HEK293 (cell line): ENCODE data around the gene IFNAR1.

Source experiments
- IKZF3 ChIP-seq: fragments of 450-650 bp; IDR thresholded peaks from 2 replicates; pipeline ENCODE4 v1.5.0; 2018; ENCODE audit warnings: missing biosample characterization, mild to moderate bottlenecking, missing genetic modification characterization, moderate library complexity
- OSR2 ChIP-seq: fragments of 450-650 bp; formaldehyde crosslinking; IDR thresholded peaks from 2 replicates; pipeline ENCODE4 v1.5.1; 2016; ENCODE audit warnings: missing biosample characterization, missing genetic modification characterization
- REPIN1 ChIP-seq: fragments of 450-650 bp; formaldehyde crosslinking; IDR thresholded peaks from 2 replicates; pipeline ENCODE4 v1.5.1; 2017; ENCODE audit warnings: missing biosample characterization, missing genetic modification characterization, low read depth
- SCRT2 ChIP-seq: fragments of 450-650 bp; formaldehyde crosslinking; IDR thresholded peaks from 2 replicates; pipeline ENCODE4 v1.5.1; 2016; ENCODE audit warnings: missing biosample characterization, missing genetic modification characterization
- TRIM28 ChIP-seq: IDR thresholded peaks from 2 replicates; pipeline ENCODE4 v1.6.1; 2011; ENCODE audit warnings: low read length, control low read depth, borderline replicate concordance
- ZBTB17 ChIP-seq: fragments of 450-650 bp; formaldehyde crosslinking; IDR thresholded peaks from 2 replicates; pipeline ENCODE4 v1.5.1; 2016; ENCODE audit warnings: missing biosample characterization, missing genetic modification characterization
- ZBTB20 ChIP-seq: fragments of 450-650 bp; formaldehyde crosslinking; IDR thresholded peaks from 2 replicates; pipeline ENCODE4 v1.5.1; 2016; ENCODE audit warnings: missing biosample characterization, missing genetic modification characterization
- ZBTB44 ChIP-seq: fragments of 450-650 bp; IDR thresholded peaks from 2 replicates; pipeline ENCODE4 v1.5.1; 2018; ENCODE audit warnings: missing biosample characterization, mild to moderate bottlenecking, missing genetic modification characterization
- ZFP3 ChIP-seq: fragments of 450-650 bp; formaldehyde crosslinking; IDR thresholded peaks from 2 replicates; pipeline ENCODE4 v1.5.1; 2016; ENCODE audit warnings: low read depth, missing biosample characterization, missing genetic modification characterization
- ZNF169 ChIP-seq: fragments of 450-650 bp; formaldehyde crosslinking; IDR thresholded peaks from 2 replicates; pipeline ENCODE4 v1.5.1; 2016; ENCODE audit warnings: missing biosample characterization, missing genetic modification characterization
- ZNF2 ChIP-seq: fragments of 450-650 bp; formaldehyde crosslinking; IDR thresholded peaks from 2 replicates; pipeline ENCODE4 v1.5.1; 2016; ENCODE audit warnings: missing biosample characterization, missing genetic modification characterization
- ZNF211 ChIP-seq: fragments of 450-650 bp; formaldehyde crosslinking; IDR thresholded peaks from 2 replicates; pipeline ENCODE4 v1.5.1; 2016; ENCODE audit warnings: low read depth, missing biosample characterization, missing genetic modification characterization
- ZNF23 ChIP-seq: fragments of 450-650 bp; formaldehyde crosslinking; IDR thresholded peaks from 2 replicates; pipeline ENCODE4 v1.5.1; 2016; ENCODE audit warnings: missing biosample characterization, missing genetic modification characterization, borderline replicate concordance
- ZNF561 ChIP-seq: fragments of 450-650 bp; IDR thresholded peaks from 2 replicates; pipeline ENCODE4 v1.5.1; 2018; ENCODE audit warnings: missing biosample characterization, missing genetic modification characterization, borderline replicate concordance
- ZNF610 ChIP-seq: fragments of 450-650 bp; formaldehyde crosslinking; IDR thresholded peaks from 2 replicates; pipeline ENCODE4 v1.5.1; 2016; ENCODE audit warnings: missing biosample characterization, missing genetic modification characterization, borderline replicate concordance
- ZNF639 ChIP-seq: fragments of 450-650 bp; formaldehyde crosslinking; IDR thresholded peaks from 2 replicates; pipeline ENCODE4 v1.5.1; 2016; ENCODE audit warnings: missing biosample characterization, missing genetic modification characterization
- ZNF654 ChIP-seq: fragments of 450-650 bp; formaldehyde crosslinking; IDR thresholded peaks from 2 replicates; pipeline ENCODE4 v1.5.1; 2016; ENCODE audit warnings: low read depth, missing biosample characterization, missing genetic modification characterization
- ZNF660 ChIP-seq: fragments of 450-650 bp; IDR thresholded peaks from 2 replicates; pipeline ENCODE4 v1.5.1; 2018; ENCODE audit warnings: missing biosample characterization, mild to moderate bottlenecking, missing genetic modification characterization
- ZNF664 ChIP-seq: fragments of 450-650 bp; formaldehyde crosslinking; IDR thresholded peaks from 2 replicates; pipeline ENCODE4 v1.5.1; 2016; ENCODE audit warnings: missing biosample characterization, missing genetic modification characterization
- ZNF670 ChIP-seq: fragments of 450-650 bp; formaldehyde crosslinking; IDR thresholded peaks from 2 replicates; pipeline ENCODE4 v1.5.1; 2016; ENCODE audit warnings: missing biosample characterization, missing genetic modification characterization, low read depth
- ZNF843 ChIP-seq: fragments of 450-650 bp; formaldehyde crosslinking; IDR thresholded peaks from 2 replicates; pipeline ENCODE4 v1.5.1; 2016; ENCODE audit warnings: missing biosample characterization, missing genetic modification characterization
- ZSCAN30 ChIP-seq: fragments of 450-650 bp; IDR thresholded peaks from 2 replicates; pipeline ENCODE4 v1.5.1; 2018; ENCODE audit warnings: missing biosample characterization, mild to moderate bottlenecking, missing genetic modification characterization, moderate library complexity
- TF ChIP-seq, protein P1 (sequence below): fragments of 450-650 bp; formaldehyde crosslinking; conservative IDR thresholded peaks from 2 replicates; pipeline ENCODE4 v1.5.1; 2016; ENCODE audit warnings: low read depth, missing biosample characterization, missing genetic modification characterization
- TF ChIP-seq, protein P2 (sequence below): fragments of 450-650 bp; formaldehyde crosslinking; IDR thresholded peaks from 2 replicates; pipeline ENCODE4 v1.5.1; 2016; ENCODE audit warnings: missing biosample characterization, missing genetic modification characterization
- TF ChIP-seq, protein P3 (sequence below): fragments of 450-650 bp; formaldehyde crosslinking; IDR thresholded peaks from 2 replicates; pipeline ENCODE4 v1.5.1; 2016; ENCODE audit warnings: missing biosample characterization, missing genetic modification characterization
- TF ChIP-seq, protein P4 (sequence below): fragments of 450-650 bp; formaldehyde crosslinking; IDR thresholded peaks from 2 replicates; pipeline ENCODE4 v1.5.1; 2016; ENCODE audit warnings: missing biosample characterization, missing genetic modification characterization
- TF ChIP-seq, protein P5 (sequence below): fragments of 450-650 bp; formaldehyde crosslinking; IDR thresholded peaks from 2 replicates; pipeline ENCODE4 v1.5.1; 2016; ENCODE audit warnings: missing biosample characterization, missing genetic modification characterization

The IFNAR1 gene

GRCh38 chr21:33360881-33361602, 36.3 kb downstream of the IFNAR1 start (continued):
- TF ChIP-seq, protein P1, sequence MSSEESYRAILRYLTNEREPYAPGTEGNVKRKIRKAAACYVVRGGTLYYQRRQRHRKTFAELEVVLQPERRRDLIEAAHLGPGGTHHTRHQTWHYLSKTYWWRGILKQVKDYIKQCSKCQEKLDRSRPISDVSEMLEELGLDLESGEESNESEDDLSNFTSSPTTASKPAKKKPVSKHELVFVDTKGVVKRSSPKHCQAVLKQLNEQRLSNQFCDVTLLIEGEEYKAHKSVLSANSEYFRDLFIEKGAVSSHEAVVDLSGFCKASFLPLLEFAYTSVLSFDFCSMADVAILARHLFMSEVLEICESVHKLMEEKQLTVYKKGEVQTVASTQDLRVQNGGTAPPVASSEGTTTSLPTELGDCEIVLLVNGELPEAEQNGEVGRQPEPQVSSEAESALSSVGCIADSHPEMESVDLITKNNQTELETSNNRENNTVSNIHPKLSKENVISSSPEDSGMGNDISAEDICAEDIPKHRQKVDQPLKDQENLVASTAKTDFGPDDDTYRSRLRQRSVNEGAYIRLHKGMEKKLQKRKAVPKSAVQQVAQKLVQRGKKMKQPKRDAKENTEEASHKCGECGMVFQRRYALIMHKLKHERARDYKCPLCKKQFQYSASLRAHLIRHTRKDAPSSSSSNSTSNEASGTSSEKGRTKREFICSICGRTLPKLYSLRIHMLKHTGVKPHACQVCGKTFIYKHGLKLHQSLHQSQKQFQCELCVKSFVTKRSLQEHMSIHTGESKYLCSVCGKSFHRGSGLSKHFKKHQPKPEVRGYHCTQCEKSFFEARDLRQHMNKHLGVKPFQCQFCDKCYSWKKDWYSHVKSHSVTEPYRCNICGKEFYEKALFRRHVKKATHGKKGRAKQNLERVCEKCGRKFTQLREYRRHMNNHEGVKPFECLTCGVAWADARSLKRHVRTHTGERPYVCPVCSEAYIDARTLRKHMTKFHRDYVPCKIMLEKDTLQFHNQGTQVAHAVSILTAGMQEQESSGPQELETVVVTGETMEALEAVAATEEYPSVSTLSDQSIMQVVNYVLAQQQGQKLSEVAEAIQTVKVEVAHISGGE (tag by site-specific recombination) = no peak
- TF ChIP-seq ZNF561 = 0 out of 2 replicates have a peak, but pooled peaks have one; percentile 23
- TF ChIP-seq ZFP3 (tag by site-specific recombination) = 0 out of 2 replicates have a peak, but pooled peaks have one; percentile 57
- TF ChIP-seq, protein P2, sequence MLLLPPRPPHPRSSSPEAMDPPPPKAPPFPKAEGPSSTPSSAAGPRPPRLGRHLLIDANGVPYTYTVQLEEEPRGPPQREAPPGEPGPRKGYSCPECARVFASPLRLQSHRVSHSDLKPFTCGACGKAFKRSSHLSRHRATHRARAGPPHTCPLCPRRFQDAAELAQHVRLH (tag by site-specific recombination) = no peak
- TF ChIP-seq TRIM28 = peak; percentile 93
- TF ChIP-seq, protein P3, sequence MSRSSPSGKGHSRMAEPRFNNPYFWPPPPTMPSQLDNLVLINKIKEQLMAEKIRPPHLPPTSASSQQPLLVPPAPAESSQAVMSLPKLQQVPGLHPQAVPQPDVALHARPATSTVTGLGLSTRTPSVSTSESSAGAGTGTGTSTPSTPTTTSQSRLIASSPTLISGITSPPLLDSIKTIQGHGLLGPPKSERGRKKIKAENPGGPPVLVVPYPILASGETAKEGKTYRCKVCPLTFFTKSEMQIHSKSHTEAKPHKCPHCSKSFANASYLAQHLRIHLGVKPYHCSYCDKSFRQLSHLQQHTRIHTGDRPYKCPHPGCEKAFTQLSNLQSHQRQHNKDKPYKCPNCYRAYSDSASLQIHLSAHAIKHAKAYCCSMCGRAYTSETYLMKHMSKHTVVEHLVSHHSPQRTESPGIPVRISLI (tag by site-specific recombination) = peak; percentile 100
- TF ChIP-seq SCRT2 (tag by site-specific recombination) = peak; percentile 100
- TF ChIP-seq ZNF169 (tag by site-specific recombination) = no peak
- TF ChIP-seq, protein P4, sequence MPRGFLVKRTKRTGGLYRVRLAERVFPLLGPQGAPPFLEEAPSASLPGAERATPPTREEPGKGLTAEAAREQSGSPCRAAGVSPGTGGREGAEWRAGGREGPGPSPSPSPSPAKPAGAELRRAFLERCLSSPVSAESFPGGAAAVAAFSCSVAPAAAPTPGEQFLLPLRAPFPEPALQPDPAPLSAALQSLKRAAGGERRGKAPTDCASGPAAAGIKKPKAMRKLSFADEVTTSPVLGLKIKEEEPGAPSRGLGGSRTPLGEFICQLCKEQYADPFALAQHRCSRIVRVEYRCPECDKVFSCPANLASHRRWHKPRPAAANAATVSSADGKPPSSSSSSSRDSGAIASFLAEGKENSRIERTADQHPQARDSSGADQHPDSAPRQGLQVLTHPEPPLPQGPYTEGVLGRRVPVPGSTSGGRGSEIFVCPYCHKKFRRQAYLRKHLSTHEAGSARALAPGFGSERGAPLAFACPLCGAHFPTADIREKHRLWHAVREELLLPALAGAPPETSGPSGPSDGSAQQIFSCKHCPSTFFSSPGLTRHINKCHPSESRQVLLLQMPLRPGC (tag by site-specific recombination) = no peak
- no peak; the same call in 1 of the 2 replicates for TF ChIP-seq ZBTB20 (tag by site-specific recombination)
- TF ChIP-seq ZSCAN30 (tag by site-specific recombination) = peak; percentile 54; the same call in 1 of the 2 replicates
- TF ChIP-seq ZBTB17 (tag by site-specific recombination) = peak; percentile 97
- TF ChIP-seq OSR2 = no peak
- no peak for TF ChIP-seq ZNF23
- peak; percentile 93 for TF ChIP-seq ZNF660 (tag by site-specific recombination)
- 0 out of 2 replicates have a peak, but pooled peaks have one; percentile 27 for TF ChIP-seq ZNF610 (tag by site-specific recombination)
- TF ChIP-seq ZNF211 (tag by site-specific recombination) = no peak
- TF ChIP-seq, protein P5, sequence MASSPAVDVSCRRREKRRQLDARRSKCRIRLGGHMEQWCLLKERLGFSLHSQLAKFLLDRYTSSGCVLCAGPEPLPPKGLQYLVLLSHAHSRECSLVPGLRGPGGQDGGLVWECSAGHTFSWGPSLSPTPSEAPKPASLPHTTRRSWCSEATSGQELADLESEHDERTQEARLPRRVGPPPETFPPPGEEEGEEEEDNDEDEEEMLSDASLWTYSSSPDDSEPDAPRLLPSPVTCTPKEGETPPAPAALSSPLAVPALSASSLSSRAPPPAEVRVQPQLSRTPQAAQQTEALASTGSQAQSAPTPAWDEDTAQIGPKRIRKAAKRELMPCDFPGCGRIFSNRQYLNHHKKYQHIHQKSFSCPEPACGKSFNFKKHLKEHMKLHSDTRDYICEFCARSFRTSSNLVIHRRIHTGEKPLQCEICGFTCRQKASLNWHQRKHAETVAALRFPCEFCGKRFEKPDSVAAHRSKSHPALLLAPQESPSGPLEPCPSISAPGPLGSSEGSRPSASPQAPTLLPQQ (tag by site-specific recombination) = peak; percentile 55; the same call in 1 of the 2 replicates
- 0 out of 2 replicates have a peak, but pooled peaks have one; percentile 10 for TF ChIP-seq IKZF3 (tag by site-specific recombination)
- TF ChIP-seq ZNF2 (tag by site-specific recombination) = peak; percentile 76; the same call in 1 of the 2 replicates
- no peak for TF ChIP-seq ZNF670 (tag by site-specific recombination)
- TF ChIP-seq ZNF639 (tag by site-specific recombination) = 0 out of 2 replicates have a peak, but pooled peaks have one; percentile 36
- TF ChIP-seq ZNF664 = no peak
- no peak for TF ChIP-seq ZNF843 (tag by site-specific recombination)
- TF ChIP-seq REPIN1 (tag by site-specific recombination) = no peak
- 0 out of 2 replicates have a peak, but pooled peaks have one; percentile 22 for TF ChIP-seq ZBTB44 (tag by site-specific recombination)
- TF ChIP-seq ZNF654 (tag by site-specific recombination) = peak; percentile 53
